Stimulated activated CD8-positive, alpha-beta memory T cell treated with anti-CD3 and anti-CD28 coated beads, Interleukin-12 subunit alpha, Interleukin-12 subunit beta, amount 100 ng/mL, for 24 hours (primary cell): Measurements from ENCODE around the gene GLT1D1.
"Not testable (repeated sequence)": the region's sequence is repeated elsewhere in the genome, so short reads cannot be mapped to it uniquely, and the experiment has no call there.

ENCODE experiments used
- DNase-seq: peaks from one replicate; pipeline ENCODE4 v3.0.0-alpha.2; 2020; ENCODE audit errors: extremely low read depth

The GLT1D1 gene

DNA sequence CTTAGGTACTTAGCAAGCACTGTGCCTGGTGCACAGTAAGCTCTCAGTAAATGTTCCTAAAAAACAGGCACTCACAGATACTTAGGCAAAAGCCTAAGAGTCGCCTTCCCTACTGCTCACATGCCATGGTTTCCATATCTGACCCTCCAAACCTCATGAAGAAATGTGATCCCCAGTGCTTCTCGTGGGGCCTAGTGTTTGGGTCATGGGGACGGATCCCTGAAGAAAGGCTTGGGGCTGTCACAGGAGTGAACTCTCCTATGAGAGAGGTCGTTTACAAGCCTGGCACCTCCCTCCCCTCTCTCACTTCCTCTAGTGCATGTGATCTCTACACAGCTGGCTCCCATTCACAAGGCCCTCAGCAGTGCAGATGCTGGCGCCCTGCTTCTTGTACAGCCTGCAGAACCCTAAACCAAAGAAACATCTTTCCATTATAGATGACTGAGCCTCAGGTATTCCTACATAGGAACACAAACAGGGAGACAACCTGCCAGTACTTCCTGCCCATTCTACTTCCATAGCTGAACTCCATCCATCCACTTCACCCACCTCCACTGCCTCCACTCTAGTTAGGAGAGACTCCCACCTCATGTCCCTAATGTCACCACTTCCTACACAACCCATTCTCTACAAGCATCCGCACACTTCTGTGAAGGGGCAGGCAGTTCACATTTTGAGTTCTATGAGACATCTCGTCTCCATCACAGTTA is 32.4 kb upstream of the GLT1D1 start:
- no peak for DNase-seq

- DNase-seq, result no peak
These were observed 29.9 kb upstream of the GLT1D1 start for GRCh38 chr12:128823216-128823915.

DNA sequence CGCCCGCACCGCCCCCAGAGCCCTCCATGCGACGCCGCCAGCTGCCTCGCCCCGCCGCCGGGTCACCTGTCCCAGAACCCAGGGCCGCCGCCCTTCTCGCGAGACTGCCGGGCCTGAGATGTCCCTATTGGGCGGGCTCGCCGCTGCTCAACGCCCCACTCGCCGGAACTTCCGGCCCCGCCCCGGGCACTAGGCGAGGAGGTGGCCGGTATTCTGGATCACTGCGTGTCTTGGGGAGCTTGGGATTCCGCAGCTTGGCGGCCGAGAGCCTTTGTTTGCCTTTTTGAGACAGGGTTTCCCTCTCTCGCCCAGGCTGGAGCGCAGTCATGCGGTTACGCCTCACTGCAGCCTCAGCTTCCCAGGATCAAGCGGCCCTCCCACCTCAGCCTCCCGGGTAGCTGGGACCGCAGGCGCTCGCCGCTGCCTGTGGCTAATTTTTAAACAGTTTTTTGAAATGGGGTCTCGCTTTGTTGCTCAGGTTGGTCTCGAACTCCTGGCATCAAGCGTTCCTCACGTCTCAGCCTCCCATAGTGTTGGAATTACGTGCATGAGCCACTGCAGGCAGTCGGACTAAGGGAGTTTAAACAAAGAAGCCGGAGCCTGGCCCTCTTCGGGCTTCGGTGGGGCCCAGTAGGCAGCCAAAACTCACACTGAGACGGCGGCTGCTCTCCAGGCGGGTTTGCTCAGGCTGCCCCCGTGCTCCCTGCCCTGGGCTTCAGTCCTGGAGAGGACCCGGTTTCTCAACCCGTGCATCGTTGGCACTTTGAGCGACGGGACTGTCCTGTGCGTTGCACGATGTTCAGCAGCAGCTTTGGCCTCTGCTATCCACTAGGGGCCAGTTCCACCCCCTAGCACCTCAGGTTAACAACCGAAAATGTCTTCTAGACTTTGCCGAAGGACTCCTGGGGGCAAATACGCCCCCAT is 29.1 kb upstream of the GLT1D1 start, which contains the start of gene SLC15A4:
TSS of gene SLC15A4 (minus strand) at position 43 of the 924 bp plus-strand sequence. CDS start at position 28, 15 bp downstream.
- DNase-seq, result peak; percentile 86

DNA sequence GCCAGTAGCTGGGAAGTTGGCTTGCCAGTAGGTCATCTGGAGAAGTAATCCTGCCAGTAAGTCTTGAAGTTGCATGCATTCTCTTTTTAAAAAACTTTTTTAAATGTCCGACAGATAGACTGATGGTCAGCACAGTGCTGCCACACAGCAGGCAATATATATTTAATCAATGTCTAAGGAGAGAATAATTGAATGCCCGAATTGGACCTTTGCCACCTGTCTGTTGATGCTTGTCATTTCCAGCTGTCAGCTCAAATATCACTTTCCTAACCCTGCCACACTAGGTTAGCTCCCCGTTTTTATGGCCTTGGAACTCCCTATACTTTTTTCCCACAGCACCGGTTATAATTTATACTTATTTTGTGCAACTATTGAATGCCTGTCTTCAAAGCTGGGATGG is 27.4 kb upstream of the GLT1D1 start:
- no peak for DNase-seq

DNA sequence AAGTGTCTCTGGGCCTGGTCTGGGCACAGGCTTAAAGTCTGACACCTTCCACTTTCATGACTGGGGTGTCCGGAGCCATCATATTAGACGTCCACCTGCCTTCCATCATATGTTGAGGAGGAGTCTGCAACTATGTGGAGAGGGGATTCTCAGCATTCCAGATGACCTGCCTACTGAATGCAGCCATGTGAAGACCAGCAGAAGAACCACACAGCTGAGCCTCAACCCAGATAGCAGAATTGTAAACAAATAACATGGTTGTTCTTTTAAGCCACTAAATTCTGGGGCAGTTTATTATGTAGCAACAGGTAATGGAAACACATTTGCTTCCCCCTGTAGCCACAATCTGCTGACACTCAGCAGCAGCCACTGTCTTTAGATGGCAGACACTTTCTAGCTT is 25.6 kb upstream of the GLT1D1 start:
- no peak for DNase-seq

DNA sequence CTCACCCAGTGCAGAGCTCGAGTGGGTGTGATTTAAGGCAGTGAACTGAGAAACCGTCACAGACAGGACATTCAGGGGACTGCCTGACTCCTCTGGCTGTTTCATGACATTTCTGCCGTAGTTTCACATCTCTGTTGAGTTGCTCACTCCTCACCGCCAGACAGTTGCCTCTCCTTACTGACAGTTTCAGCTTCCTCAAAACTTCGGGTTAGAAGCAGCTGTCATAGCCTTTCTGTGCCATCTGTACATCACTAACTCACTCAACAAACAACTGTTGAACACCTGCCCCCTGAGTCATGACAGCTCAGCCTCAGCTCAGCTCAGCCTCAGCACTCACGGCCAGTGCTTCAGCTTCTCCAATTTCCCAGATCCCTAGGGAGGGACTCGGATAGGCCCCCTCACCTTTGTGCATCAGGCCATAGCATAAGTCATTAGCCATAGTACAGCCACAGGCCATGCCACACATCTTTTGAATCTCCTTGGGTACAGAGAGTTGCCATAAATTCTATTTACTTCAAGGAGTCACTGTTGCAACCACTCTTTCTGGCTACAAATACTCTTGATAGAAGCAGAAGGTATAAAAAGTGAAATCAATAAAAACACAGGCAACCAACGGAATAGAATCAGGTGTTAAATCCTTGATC is 23.3 kb upstream of the GLT1D1 start:
- no peak for DNase-seq

DNA sequence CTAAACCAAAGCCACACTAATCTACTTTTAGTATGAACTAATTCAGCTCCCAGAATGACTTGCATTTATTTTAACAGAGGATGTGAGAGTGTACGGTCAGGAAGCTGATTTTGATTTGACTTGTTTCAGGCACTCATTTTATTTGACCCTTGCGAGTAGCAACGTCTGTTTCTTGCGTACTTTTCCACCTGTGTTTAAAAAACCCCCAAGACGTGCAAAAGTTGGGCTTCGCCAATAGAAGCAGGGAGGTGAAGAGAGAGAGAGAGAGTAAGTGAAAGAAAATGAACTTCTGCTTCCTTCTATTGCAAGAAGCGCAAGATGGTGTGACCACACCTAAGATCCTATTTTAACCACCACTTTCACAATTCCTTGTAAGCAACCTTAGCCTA is 22.8 kb upstream of the GLT1D1 start:
- DNase-seq, result no peak

GRCh38 chr12:128833418-128833817 is 19.9 kb upstream of the GLT1D1 start:
- no peak for DNase-seq

DNA sequence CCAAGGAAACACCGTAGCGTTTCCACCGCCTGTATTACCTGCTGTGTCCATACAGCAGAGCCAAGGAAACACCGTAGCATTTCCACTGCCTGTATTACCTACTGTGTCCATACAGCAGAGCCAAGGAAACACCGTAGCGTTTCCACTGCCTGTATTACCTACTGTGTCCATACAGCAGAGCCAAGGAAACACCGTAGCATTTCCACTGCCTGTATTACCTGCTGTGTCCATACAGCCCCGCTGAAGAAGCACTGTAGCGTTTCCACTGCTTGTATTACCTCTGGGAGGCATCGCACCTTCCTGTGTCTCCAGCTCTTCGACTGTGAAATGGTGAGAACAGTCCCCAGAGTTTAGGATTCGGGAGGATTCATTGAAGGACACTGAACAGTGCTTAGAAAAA is 13.4 kb upstream of the GLT1D1 start:
- not testable (repeated sequence) for DNase-seq

GRCh38 chr12:128840862-128841468 is 12.3 kb upstream of the GLT1D1 start:
- no peak for DNase-seq

DNA sequence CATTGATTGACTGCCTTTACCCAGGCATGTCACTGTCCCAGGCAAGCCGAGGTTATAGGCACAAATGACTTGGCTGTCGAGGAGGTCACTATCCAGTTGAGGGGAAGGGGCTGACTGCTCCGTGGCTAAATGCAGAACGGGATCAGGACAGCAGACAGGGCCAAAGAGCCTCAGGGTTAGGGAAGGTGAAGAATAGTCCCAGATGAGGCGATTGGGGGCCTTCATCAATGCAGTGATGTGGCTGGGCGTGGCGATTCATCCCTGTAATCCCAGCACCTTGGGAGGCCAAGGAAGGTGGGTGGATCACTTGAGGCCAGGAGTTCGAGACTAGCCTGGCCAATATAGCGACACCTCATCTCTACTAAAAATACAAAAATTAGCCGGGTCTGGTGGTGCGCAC is 10.7 kb upstream of the GLT1D1 start:
- no peak for DNase-seq

DNA sequence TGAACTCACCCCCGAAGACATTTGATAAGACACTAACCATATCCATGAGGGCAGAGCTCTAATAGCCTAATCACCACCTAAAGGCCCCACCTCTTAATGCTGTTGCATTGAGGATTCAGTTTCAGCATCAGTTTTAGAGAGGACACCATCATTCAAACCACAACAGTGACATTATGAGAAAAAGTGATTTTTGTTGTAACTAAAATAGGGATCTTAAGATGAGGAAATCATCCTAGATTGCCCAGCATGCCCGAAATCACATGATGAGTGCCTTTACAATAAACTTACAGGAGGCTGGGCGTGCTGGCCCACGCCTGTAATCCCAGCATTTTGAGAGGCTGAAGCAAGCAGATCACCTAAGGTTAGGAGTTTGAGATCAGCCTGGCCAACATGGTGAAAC is 9.7 kb upstream of the GLT1D1 start:
- DNase-seq, result no peak

DNA sequence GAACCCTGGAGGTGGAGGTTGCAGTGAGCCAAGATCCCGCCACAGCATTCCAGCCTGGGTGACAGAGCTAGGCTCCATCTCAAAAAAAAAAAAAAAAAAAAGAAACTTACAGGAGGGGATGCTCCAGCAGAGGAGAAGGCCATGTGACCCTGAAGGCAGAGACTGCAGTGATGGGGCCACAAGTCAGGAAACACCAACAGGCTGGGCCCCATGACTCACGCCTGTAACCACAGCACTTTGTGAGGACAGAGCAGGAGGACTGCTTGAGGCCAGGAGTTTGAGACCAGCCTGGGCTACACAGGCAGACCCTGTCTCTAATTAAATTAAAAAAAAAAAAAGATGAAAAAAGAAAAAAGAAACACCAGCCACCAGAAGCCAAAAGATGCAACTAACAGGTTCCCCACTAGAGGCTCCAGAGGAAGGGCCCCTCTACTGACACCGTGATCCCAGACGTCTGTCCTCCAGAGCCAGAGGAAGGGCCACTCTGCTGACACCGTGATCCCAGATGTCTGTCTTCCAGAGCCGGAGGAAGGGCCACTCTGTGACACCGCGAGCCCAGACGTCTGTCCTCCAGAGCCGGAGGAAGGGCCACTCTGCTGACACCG is 9.1 kb upstream of the GLT1D1 start:
- no peak for DNase-seq

DNA sequence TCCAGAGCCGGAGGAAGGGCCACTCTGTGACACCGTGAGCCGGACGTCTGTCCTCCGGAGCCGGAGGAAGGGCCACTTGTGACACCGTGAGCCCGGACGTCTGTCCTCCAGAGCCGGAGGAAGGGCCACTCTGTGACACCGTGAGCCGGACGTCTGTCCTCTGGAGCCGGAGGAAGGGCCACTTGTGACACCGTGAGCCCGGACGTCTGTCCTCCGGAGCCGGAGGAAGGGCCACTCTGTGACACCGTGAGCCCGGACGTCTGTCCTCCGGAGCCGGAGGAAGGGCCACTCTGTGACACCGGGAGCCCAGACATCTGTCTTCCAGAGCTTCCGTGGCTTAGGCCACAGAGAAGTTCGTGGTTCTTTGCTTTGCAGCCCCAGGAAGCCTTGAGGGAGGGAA is 6.6 kb upstream of the GLT1D1 start:
- not testable (repeated sequence) for DNase-seq

DNA sequence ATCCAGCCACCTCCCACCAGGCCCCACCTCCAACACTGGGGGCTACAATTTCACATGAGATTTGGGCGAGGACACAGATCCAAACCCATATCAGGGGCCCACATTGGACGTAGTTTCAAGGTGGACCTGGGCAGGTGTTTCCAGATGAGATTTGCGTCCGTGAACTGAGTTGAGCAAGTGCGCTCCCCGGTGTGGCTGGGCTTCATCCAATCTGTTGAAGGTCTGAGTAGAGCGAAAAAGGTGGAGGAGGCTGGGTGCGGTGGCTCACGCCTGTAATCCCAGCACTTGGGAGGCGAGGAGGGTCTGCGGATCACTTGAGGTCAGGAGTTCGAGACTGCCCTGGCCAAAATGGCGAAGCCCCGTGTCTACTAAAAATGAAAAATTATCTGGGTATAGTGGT is 4.9 kb upstream of the GLT1D1 start:
- no peak for DNase-seq

DNA sequence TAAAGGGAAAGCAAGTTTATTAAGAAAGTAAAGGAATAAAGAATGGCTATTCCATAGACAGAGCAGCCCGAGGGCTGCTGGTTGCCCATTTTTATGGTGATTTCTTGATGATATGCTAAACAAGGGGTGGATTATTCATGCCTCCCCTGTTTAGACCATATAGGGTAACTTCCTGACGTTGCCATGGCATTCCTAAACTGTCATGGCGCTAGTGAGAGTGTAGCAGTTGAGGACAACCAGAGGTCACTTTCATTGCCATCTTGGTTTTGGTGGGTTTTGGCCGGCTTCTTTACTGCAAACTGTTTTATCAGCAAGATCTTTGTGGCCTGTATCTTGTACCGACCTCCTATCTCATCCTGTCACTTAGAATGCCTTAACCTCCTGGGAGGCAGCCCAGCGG is 3.5 kb upstream of the GLT1D1 start:
- not testable (repeated sequence) for DNase-seq

- no peak for DNase-seq
These were observed 2.9 kb upstream of the GLT1D1 start for GRCh38 chr12:128850400-128850799.

DNA sequence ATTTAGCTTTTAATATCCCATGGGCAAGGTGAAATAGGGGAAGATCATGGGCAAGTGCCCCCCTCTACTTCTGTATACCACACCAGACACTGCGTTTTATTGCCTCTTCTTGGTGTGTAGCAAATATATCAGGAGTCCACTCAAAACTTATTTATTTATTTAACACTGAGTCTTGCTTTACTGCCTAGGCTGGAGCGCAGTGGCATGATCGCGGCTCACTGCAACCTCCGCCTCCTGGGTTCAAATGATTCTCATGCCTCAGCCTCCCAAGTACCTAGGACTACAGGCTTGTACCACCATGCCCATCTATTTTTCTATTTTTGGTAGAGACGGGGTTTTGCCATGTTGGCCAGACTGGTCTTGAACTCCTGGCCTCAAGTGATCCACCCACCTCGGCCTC is 1.8 kb upstream of the GLT1D1 start:
- not testable (repeated sequence) for DNase-seq

DNA sequence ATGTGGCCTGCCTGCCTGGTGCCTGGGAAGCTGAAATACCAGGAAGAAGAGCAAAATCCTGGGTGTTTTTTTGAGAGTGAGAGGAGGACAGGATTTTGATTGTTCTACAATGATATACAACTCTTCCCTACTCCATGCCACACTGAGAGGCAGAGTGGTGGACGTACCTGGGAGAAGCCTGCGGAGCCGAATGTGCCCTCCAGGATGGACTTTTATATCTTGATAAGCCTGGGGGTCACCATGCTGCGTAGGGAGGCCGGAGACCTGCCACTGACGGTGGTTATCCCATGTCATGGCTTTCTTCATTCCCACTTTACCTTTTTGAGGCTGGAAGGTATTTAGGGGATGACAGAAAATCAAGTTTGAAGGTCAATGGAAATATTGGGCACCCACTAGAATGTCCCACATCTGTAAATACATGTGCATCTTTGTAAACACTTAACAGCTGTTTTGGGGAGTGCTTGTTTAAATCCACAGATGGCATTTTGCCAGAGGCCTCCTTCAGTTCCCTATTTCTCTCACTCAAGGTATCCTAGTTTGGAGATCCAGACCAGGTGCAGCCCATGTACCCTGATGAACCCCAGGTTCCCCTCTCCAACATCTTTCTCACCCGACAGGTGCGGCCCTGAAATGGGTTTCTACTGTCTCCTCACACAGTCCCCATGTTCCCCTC is 1.1 kb upstream of the GLT1D1 start:
- no peak for DNase-seq

- no peak for DNase-seq
These were observed 421 bp downstream of the GLT1D1 start for GRCh38 chr12:128853600-128854197.
